ENCODE measurements around the gene MYO16.

The MYO16 gene

DNA sequence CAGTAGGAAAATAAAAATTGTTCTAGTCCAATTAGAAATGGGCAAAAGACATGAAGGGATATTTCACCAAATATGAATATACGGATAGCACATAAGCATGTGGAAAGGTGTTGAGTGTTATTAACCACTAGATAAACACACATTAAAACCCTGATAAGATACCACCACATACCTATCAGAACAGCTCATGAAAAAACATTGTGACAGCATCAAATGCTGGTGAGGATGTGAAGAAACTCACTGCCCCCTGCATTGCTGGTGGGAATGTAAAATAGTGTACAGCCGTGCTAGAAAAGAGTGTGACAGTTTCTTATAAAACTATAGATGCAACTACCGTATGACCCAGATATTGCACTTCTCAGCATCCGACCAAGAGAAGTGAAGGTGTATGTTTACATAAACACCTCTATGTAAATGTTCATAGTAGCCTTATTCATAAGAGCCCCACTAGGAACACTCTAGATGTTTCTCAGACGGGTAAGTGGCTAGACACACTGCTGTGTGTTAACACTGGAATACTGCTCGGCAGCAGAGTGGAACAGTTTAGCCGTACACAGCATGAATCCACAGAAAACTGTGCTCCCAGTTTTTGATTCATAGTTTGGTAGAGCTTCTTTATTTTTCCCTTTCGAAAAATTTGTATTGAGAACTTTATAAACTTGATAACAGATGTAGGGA is 321.1 kb downstream of the MYO16 start:
- H3K9me3 ChIP-seq (ENCODE audit: control insufficient read depth, insufficient read depth, low read length), result no peaks in the 10 kb centered on the region
- no peak overlapping the region for H3K9ac ChIP-seq (ENCODE audit: low read depth, low read length)
- no peaks in the 10 kb centered on the region for H3K4me1 ChIP-seq (ENCODE audit: control insufficient read depth, insufficient read depth, low read length)
- no peaks in the 10 kb centered on the region for H3K36me3 ChIP-seq (ENCODE audit: control insufficient read depth, insufficient read depth, low read length)
- H3K27me3 ChIP-seq (ENCODE audit: control insufficient read depth, insufficient read depth, low read length), result no peaks in the 10 kb centered on the region
- no peak overlapping the region for H3K4me3 ChIP-seq (ENCODE audit: low read depth, low read length)

DNA sequence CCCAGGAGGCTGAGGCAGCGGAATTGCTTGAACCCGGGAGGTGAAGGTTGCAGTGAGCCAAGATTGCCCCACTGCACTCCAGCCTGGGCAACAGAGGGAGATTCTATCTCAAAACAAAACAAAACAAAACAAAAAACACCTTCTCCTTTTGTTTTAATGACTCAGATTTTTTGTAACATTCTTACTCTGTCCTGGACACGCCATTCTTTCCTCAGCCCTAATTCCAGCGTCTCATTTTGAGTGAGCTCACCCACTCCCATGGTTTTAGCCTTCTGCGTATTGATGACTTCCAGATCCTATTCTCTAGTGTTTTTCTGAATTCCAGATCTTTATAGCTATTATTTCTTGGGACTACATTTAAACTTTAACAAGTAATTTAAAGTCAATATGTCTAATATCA is 326.3 kb downstream of the MYO16 start:
- no peaks in the 10 kb centered on the region for H3K36me3 ChIP-seq (ENCODE audit: control insufficient read depth, insufficient read depth, low read length)
- H3K9ac ChIP-seq (ENCODE audit: low read depth, low read length), result no peak overlapping the region
- no peaks in the 10 kb centered on the region for H3K4me1 ChIP-seq (ENCODE audit: control insufficient read depth, insufficient read depth, low read length)
- H3K9me3 ChIP-seq (ENCODE audit: control insufficient read depth, insufficient read depth, low read length), result no peaks in the 10 kb centered on the region
- no peaks in the 10 kb centered on the region for H3K27me3 ChIP-seq (ENCODE audit: control insufficient read depth, insufficient read depth, low read length)
- H3K4me3 ChIP-seq (ENCODE audit: low read depth, low read length), result no peak overlapping the region

GRCh38 chr13:108957369-108958012 is 328.1 kb downstream of the MYO16 start:
- no peaks in the 10 kb centered on the region for H3K4me1 ChIP-seq (ENCODE audit: control insufficient read depth, insufficient read depth, low read length)
- H3K9ac ChIP-seq (ENCODE audit: low read depth, low read length), result no peak overlapping the region
- no peaks in the 10 kb centered on the region for H3K36me3 ChIP-seq (ENCODE audit: control insufficient read depth, insufficient read depth, low read length)

DNA sequence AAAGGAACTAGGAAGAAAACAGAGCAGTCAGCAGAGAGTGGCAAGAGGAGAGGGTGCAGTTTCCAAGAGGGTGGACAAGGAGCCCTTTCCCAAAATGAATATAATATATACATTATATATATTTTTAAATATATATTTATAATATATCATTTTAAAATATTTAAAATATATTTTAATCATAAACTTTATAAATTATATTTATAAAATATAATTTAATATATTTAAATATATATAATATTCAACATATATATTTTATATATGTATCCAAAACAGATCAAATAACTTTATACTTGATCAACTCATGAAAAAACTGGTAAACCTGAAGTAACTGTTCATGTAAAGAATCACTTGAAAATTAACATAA is 328.6 kb downstream of the MYO16 start:
- Histone ChIP-seq H3K36me3 (ENCODE audit: control insufficient read depth, insufficient read depth, low read length) (no peaks in the 10 kb centered on the region), H3K4me1 (ENCODE audit: control insufficient read depth, insufficient read depth, low read length) (no peaks in the 10 kb centered on the region), H3K4me3 (ENCODE audit: low read depth, low read length) (no peak overlapping the region), H3K27me3 (ENCODE audit: control insufficient read depth, insufficient read depth, low read length) (no peaks in the 10 kb centered on the region), H3K9ac (ENCODE audit: low read depth, low read length) (no peak overlapping the region), H3K9me3 (ENCODE audit: control insufficient read depth, insufficient read depth, low read length) (no peaks in the 10 kb centered on the region)

More at GRCh38 chr13:108957369-108958012, 328.1 kb downstream of the MYO16 start:
- no peaks in the 10 kb centered on the region for H3K27me3 ChIP-seq (ENCODE audit: control insufficient read depth, insufficient read depth, low read length)
- H3K4me3 ChIP-seq (ENCODE audit: low read depth, low read length), result no peak overlapping the region
- H3K9me3 ChIP-seq (ENCODE audit: control insufficient read depth, insufficient read depth, low read length), result no peaks in the 10 kb centered on the region

- Histone ChIP-seq H3K4me1 (ENCODE audit: control insufficient read depth, insufficient read depth, low read length) (no peaks in the 10 kb centered on the region), H3K9me3 (ENCODE audit: control insufficient read depth, insufficient read depth, low read length) (no peaks in the 10 kb centered on the region)
These were observed 329.8 kb downstream of the MYO16 start for GRCh38 chr13:108959234-108959633.

GRCh38 chr13:108960006-108960405 is 330.6 kb downstream of the MYO16 start:
- H3K36me3 ChIP-seq (ENCODE audit: control insufficient read depth, insufficient read depth, low read length), result no peaks in the 10 kb centered on the region
- H3K9me3 ChIP-seq (ENCODE audit: control insufficient read depth, insufficient read depth, low read length), result no peaks in the 10 kb centered on the region
- H3K27me3 ChIP-seq (ENCODE audit: control insufficient read depth, insufficient read depth, low read length), result no peaks in the 10 kb centered on the region
- no peak overlapping the region for H3K9ac ChIP-seq (ENCODE audit: low read depth, low read length)
- no peaks in the 10 kb centered on the region for H3K4me1 ChIP-seq (ENCODE audit: control insufficient read depth, insufficient read depth, low read length)
- H3K4me3 ChIP-seq (ENCODE audit: low read depth, low read length), result no peak overlapping the region

More at GRCh38 chr13:108959234-108959633, 329.8 kb downstream of the MYO16 start:
- no peak overlapping the region for H3K4me3 ChIP-seq (ENCODE audit: low read depth, low read length)
- no peaks in the 10 kb centered on the region for H3K27me3 ChIP-seq (ENCODE audit: control insufficient read depth, insufficient read depth, low read length)
- no peaks in the 10 kb centered on the region for H3K36me3 ChIP-seq (ENCODE audit: control insufficient read depth, insufficient read depth, low read length)
- no peak overlapping the region for H3K9ac ChIP-seq (ENCODE audit: low read depth, low read length)

DNA sequence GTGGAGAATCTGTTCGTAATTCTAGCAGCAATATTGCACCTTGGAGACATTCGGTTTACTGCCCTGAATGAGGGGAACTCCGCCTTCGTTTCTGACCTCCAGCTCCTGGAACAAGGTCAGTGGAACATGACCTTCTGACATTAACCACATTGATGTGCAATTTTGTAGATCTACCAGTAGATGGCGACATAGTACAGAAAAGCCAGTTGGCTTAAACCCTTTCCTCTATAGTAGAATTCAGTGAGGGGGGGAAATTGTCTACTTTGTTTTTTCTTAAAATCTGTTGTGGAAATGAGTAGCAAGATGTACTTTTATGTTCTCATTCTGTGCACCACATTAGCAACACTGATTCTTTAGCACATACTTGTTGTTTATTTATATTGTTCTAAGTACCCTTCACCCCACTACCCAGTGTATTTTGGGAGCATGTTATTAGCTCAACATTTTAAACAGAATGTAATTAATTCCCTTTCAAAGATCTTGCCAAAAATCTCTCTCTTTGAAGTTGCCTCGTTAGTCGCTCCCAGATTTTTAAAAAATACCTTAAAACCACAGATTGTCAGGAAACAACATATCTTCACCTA is 332.2 kb downstream of the MYO16 start:
- Histone ChIP-seq H3K27me3 (ENCODE audit: control insufficient read depth, insufficient read depth, low read length) (no peaks in the 10 kb centered on the region), H3K4me3 (ENCODE audit: low read depth, low read length) (no peak overlapping the region), H3K36me3 (ENCODE audit: control insufficient read depth, insufficient read depth, low read length) (no peaks in the 10 kb centered on the region), H3K4me1 (ENCODE audit: control insufficient read depth, insufficient read depth, low read length) (no peaks in the 10 kb centered on the region), H3K9me3 (ENCODE audit: control insufficient read depth, insufficient read depth, low read length) (no peaks in the 10 kb centered on the region), H3K9ac (ENCODE audit: low read depth, low read length) (no peak overlapping the region)

DNA sequence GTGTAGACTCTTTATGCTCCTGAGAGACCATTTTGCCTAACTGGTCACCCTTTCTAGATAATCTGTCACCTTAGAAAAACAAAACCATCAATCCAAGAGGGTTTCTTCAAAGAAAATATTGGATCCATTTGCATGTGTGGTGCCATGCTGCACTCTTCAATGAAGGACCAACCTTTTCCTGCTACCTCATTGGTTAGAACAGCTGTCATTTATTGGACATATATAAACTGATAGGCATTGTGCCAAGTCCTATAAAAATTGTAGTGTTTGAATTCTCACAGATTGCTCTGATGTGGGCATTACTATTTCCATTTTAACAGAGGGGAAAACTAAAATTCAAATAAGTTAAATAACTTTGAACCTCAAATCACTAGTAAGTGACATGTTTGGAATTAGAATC is 333.2 kb downstream of the MYO16 start:
- no peak overlapping the region for H3K9ac ChIP-seq (ENCODE audit: low read depth, low read length)
- no peaks in the 10 kb centered on the region for H3K4me1 ChIP-seq (ENCODE audit: control insufficient read depth, insufficient read depth, low read length)

GRCh38 chr13:108963276-108963810 is 333.9 kb downstream of the MYO16 start:
- H3K27me3 ChIP-seq (ENCODE audit: control insufficient read depth, insufficient read depth, low read length), result no peaks in the 10 kb centered on the region
- no peaks in the 10 kb centered on the region for H3K9me3 ChIP-seq (ENCODE audit: control insufficient read depth, insufficient read depth, low read length)
- no peaks in the 10 kb centered on the region for H3K36me3 ChIP-seq (ENCODE audit: control insufficient read depth, insufficient read depth, low read length)
- no peak overlapping the region for H3K4me3 ChIP-seq (ENCODE audit: low read depth, low read length)
- no peak overlapping the region for H3K9ac ChIP-seq (ENCODE audit: low read depth, low read length)
- no peaks in the 10 kb centered on the region for H3K4me1 ChIP-seq (ENCODE audit: control insufficient read depth, insufficient read depth, low read length)

More for the DNA sequence above, 333.2 kb downstream of the MYO16 start:
- no peak overlapping the region for H3K4me3 ChIP-seq (ENCODE audit: low read depth, low read length)
- H3K27me3 ChIP-seq (ENCODE audit: control insufficient read depth, insufficient read depth, low read length), result no peaks in the 10 kb centered on the region
- no peaks in the 10 kb centered on the region for H3K36me3 ChIP-seq (ENCODE audit: control insufficient read depth, insufficient read depth, low read length)
- no peaks in the 10 kb centered on the region for H3K9me3 ChIP-seq (ENCODE audit: control insufficient read depth, insufficient read depth, low read length)

- Histone ChIP-seq H3K9ac (ENCODE audit: low read depth, low read length) (no peak overlapping the region), H3K27me3 (ENCODE audit: control insufficient read depth, insufficient read depth, low read length) (no peaks in the 10 kb centered on the region), H3K4me3 (ENCODE audit: low read depth, low read length) (no peak overlapping the region), H3K4me1 (ENCODE audit: control insufficient read depth, insufficient read depth, low read length) (no peaks in the 10 kb centered on the region), H3K36me3 (ENCODE audit: control insufficient read depth, insufficient read depth, low read length) (no peaks in the 10 kb centered on the region), H3K9me3 (ENCODE audit: control insufficient read depth, insufficient read depth, low read length) (no peaks in the 10 kb centered on the region)
These were observed 334.6 kb downstream of the MYO16 start for GRCh38 chr13:108963846-108964600.

- Histone ChIP-seq H3K9me3 (ENCODE audit: control insufficient read depth, insufficient read depth, low read length) (no peaks in the 10 kb centered on the region), H3K27me3 (ENCODE audit: control insufficient read depth, insufficient read depth, low read length) (no peaks in the 10 kb centered on the region), H3K9ac (ENCODE audit: low read depth, low read length) (no peak overlapping the region), H3K4me1 (ENCODE audit: control insufficient read depth, insufficient read depth, low read length) (no peaks in the 10 kb centered on the region), H3K4me3 (ENCODE audit: low read depth, low read length) (no peak overlapping the region), H3K36me3 (ENCODE audit: control insufficient read depth, insufficient read depth, low read length) (no peaks in the 10 kb centered on the region)
These were observed 335.2 kb downstream of the MYO16 start for GRCh38 chr13:108964606-108965005.

Data from iPS-15b (cell line).